GM18511 (cell line): ENCODE data around the gene HECTD2.
"Not testable (repeated sequence)": the region's sequence is repeated elsewhere in the genome, so short reads cannot be mapped to it uniquely, and the experiment has no call there.

Experiments
- ATAC-seq: cut with Tn5 transposase; IDR thresholded peaks from one replicate; pipeline ENCODE4 v1.9.1; 2021; ENCODE audit warnings: mild to moderate bottlenecking, moderate library complexity; ENCODE audit not compliant: unreplicated experiment

The HECTD2 gene

GRCh38 chr10:91412354-91413087 is 2.4 kb downstream of the HECTD2 start:
- no peak for ATAC-seq

GRCh38 chr10:91415816-91416215 is 5.7 kb downstream of the HECTD2 start:
- no peak for ATAC-seq

GRCh38 chr10:91416339-91416855 is 6.3 kb downstream of the HECTD2 start:
- no peak for ATAC-seq

GRCh38 chr10:91418416-91418815 is 8.3 kb downstream of the HECTD2 start:
- ATAC-seq, result no peak

GRCh38 chr10:91420868-91421267 is 10.7 kb downstream of the HECTD2 start:
- no peak for ATAC-seq

- ATAC-seq, result no peak
Observed at GRCh38 chr10:91422915-91423314, 12.8 kb downstream of the HECTD2 start.

GRCh38 chr10:91424016-91424415 is 13.9 kb downstream of the HECTD2 start:
- no peak for ATAC-seq

GRCh38 chr10:91432175-91432574 is 22.0 kb downstream of the HECTD2 start:
- ATAC-seq, result no peak

- ATAC-seq, result no peak
Observed at GRCh38 chr10:91433620-91434019, 23.5 kb downstream of the HECTD2 start.

GRCh38 chr10:91434041-91434440 is 23.9 kb downstream of the HECTD2 start:
- no peak for ATAC-seq

GRCh38 chr10:91435241-91435640 is 25.1 kb downstream of the HECTD2 start:
- no peak for ATAC-seq

GRCh38 chr10:91438228-91438627 is 28.1 kb downstream of the HECTD2 start:
- not testable (repeated sequence) for ATAC-seq

- ATAC-seq, result no peak
Observed at GRCh38 chr10:91444211-91445182, 34.4 kb downstream of the HECTD2 start.

GRCh38 chr10:91452063-91452462 is 41.9 kb downstream of the HECTD2 start:
- no peak for ATAC-seq

- no peak for ATAC-seq
Observed at GRCh38 chr10:91453535-91453934, 43.4 kb downstream of the HECTD2 start.

- ATAC-seq, result not testable (repeated sequence)
Observed at GRCh38 chr10:91455135-91455534, 45.0 kb downstream of the HECTD2 start.

- no peak for ATAC-seq
Observed at GRCh38 chr10:91460681-91461080, 50.5 kb downstream of the HECTD2 start.

- no peak for ATAC-seq
Observed at GRCh38 chr10:91462423-91462822, 52.3 kb downstream of the HECTD2 start.

GRCh38 chr10:91464500-91464899 is 54.4 kb downstream of the HECTD2 start:
- ATAC-seq, result no peak

GRCh38 chr10:91465261-91465660 is 55.1 kb downstream of the HECTD2 start:
- ATAC-seq, result no peak

- no peak for ATAC-seq
Observed at GRCh38 chr10:91467114-91467513, 57.0 kb downstream of the HECTD2 start.

GRCh38 chr10:91471602-91472001 is 61.5 kb downstream of the HECTD2 start:
- ATAC-seq, result no peak
